Neural progenitor cell (in vitro differentiated cells): Measurements from ENCODE around the gene FADS2. TPM values are rescaled to one million over a fixed set of nuclear protein-coding genes. Genes with fewer than 3 reads are reported as not detected.

Experiments
- DNase-seq: peaks from one replicate; pipeline ENCODE4 v3.0.0-alpha.2; 2016; ENCODE audit warnings: low spot score
- H2AFZ ChIP-seq: fragments of 200-600 bp; sonication (generic); replicated peaks from 2 replicates; pipeline ENCODE4 v1.6.1; 2016; ENCODE audit warnings: antibody characterized with exemption
- H3F3A ChIP-seq: fragments of 200-600 bp; sonication (generic); 2 replicates; pipeline ENCODE4 v1.6.1; 2016; ENCODE audit warnings: antibody characterized with exemption, low read depth
- H3K27ac ChIP-seq: fragments of 200-600 bp; sonication (generic); 2 replicates; pipeline ENCODE4 v1.5.1; 2016; ENCODE audit warnings: mild to moderate bottlenecking
- H3K27me3 ChIP-seq: fragments of 200-600 bp; sonication (generic); 2 replicates; pipeline ENCODE4 v1.6.1; 2016; ENCODE audit warnings: mild to moderate bottlenecking, moderate library complexity
- H3K36me3 ChIP-seq: fragments of 200-600 bp; sonication (generic); 2 replicates; pipeline ENCODE4 v1.5.1; 2016
- H3K4me1 ChIP-seq: fragments of 200-600 bp; sonication (generic); 2 replicates; pipeline ENCODE4 v1.6.1; 2016; ENCODE audit warnings: mixed run types
- H3K4me2 ChIP-seq: fragments of 200-600 bp; sonication (generic); 2 replicates; pipeline ENCODE4 v1.6.1; 2016
- H3K4me3 ChIP-seq: fragments of 200-600 bp; sonication (generic); 2 replicates; pipeline ENCODE4 v1.5.1; 2016
- H3K79me2 ChIP-seq: fragments of 200-600 bp; sonication (generic); 2 replicates; pipeline ENCODE4 v1.6.1; 2016; ENCODE audit warnings: low read depth
- H3K9ac ChIP-seq: fragments of 200-600 bp; sonication (generic); 2 replicates; pipeline ENCODE4 v1.6.1; 2016
- H3K9me3 ChIP-seq: fragments of 200-600 bp; sonication (generic); 2 replicates; pipeline ENCODE4 v1.5.1; 2016; ENCODE audit warnings: low read depth
- H4K20me1 ChIP-seq: fragments of 200-600 bp; sonication (generic); 2 replicates; pipeline ENCODE4 v1.6.1; 2016; ENCODE audit warnings: low read depth
- H3K27ac Mint-ChIP-seq: 3 replicates; pipeline ENCODE4 v1.8.0; 2021; ENCODE audit warnings: mixed read lengths
- H3K27me3 Mint-ChIP-seq: 2 replicates; pipeline ENCODE4 v1.8.0; 2022; ENCODE audit warnings: low read depth, mild to moderate bottlenecking, inconsistent platforms, moderate library complexity, mixed read lengths; ENCODE audit not compliant: insufficient read depth
- H3K36me3 Mint-ChIP-seq: 3 replicates; pipeline ENCODE4 v1.8.0; 2021; ENCODE audit warnings: mixed read lengths
- H3K4me1 Mint-ChIP-seq: 3 replicates; pipeline ENCODE4 v1.8.0; 2021; ENCODE audit warnings: mixed read lengths
- H3K4me3 Mint-ChIP-seq: 3 replicates; pipeline ENCODE4 v1.8.0; 2021; ENCODE audit warnings: mild to moderate bottlenecking, moderate library complexity, mixed read lengths
- H3K9me3 Mint-ChIP-seq: 3 replicates; pipeline ENCODE4 v1.8.0; 2020; ENCODE audit warnings: mixed read lengths
- CTCF ChIP-seq: fragments of 200-600 bp; sonication (generic); IDR thresholded peaks from 2 replicates; pipeline ENCODE4 v1.5.1; 2017; ENCODE audit warnings: antibody characterized with exemption, mild to moderate bottlenecking
- EZH2 ChIP-seq: fragments of 200-600 bp; sonication (generic); IDR thresholded peaks from 2 replicates; pipeline ENCODE4 v1.6.1; 2017; ENCODE audit warnings: antibody characterized with exemption, mild to moderate bottlenecking, moderate library complexity
- EZH2phosphoT487 ChIP-seq: fragments of 200-600 bp; sonication (generic); IDR thresholded peaks from 2 replicates; pipeline ENCODE4 v1.6.1; 2017; ENCODE audit warnings: antibody characterized with exemption
- total RNA-seq: library from RNA; depleted of rRNA; stranded (reverse); fragments of >200 nt; gene quantifications from 2 replicates; pipeline ENCODE4 v1.2.3, GENCODE V29; 2015; ENCODE audit warnings: low replicate concordance

The FADS2 gene
- total RNA-seq, 1 donor from 2014 or later, result 233 TPM

GRCh38 chr11:61866958-61867343 is 38.9 kb downstream of the FADS2 start:
- Histone ChIP-seq H3K4me3 (no peak overlapping the region), H3K27ac (no peak overlapping the region), H3K27me3 (peaks cover 8% of the 10 kb centered on the region)

GRCh38 chr11:61868571-61869428 is 40.7 kb downstream of the FADS2 start:
- Histone ChIP-seq H4K20me1 (peaks cover 15% of the 10 kb centered on the region), H3K27me3 (peaks cover 14% of the 10 kb centered on the region), H3K79me2 (no peaks in the 10 kb centered on the region), H3K27ac (no peak overlapping the region), H3K9ac (no peak overlapping the region), H3K9me3 (no peaks in the 10 kb centered on the region), H3K4me3 (no peak overlapping the region), H2AFZ (no peak overlapping the region), H3K36me3 (no peaks in the 10 kb centered on the region), H3K4me1 (peaks cover 7% of the 10 kb centered on the region), H3F3A (peaks cover 26% of the 10 kb centered on the region), H3K4me2 (no peak overlapping the region)
- peaks cover 22% of the 10 kb centered on the region for H3K4me1 Mint-ChIP-seq
- H3K27me3 Mint-ChIP-seq, result peaks cover 8% of the 10 kb centered on the region
- no peak overlapping the region for H3K27ac Mint-ChIP-seq
- DNase-seq, result no peak
- peaks cover 11% of the 10 kb centered on the region for H3K36me3 Mint-ChIP-seq
- no peaks in the 10 kb centered on the region for H3K9me3 Mint-ChIP-seq
- TF ChIP-seq CTCF (no peak), EZH2 (no peak), EZH2phosphoT487 (no peak)
- no peak overlapping the region for H3K4me3 Mint-ChIP-seq

More at GRCh38 chr11:61866958-61867343, 38.9 kb downstream of the FADS2 start:
- H3K4me3 Mint-ChIP-seq, result no peak overlapping the region
- no peak overlapping the region for H3K27ac Mint-ChIP-seq
- peaks cover 8% of the 10 kb centered on the region for H3K27me3 Mint-ChIP-seq
- peaks cover 21% of the 10 kb centered on the region for H4K20me1 ChIP-seq
- H3K4me1 Mint-ChIP-seq, result peaks cover 22% of the 10 kb centered on the region
- H3K9me3 ChIP-seq, result no peaks in the 10 kb centered on the region
- no peak for DNase-seq
- no peak overlapping the region for H3K9ac ChIP-seq
- H3K4me1 ChIP-seq, result peaks cover 7% of the 10 kb centered on the region
- H3K4me2 ChIP-seq, result no peak overlapping the region
- H3K9me3 Mint-ChIP-seq, result no peaks in the 10 kb centered on the region
- no peaks in the 10 kb centered on the region for H3K79me2 ChIP-seq
- H3K36me3 ChIP-seq, result no peaks in the 10 kb centered on the region
- no peak overlapping the region for H2AFZ ChIP-seq
- peaks cover 13% of the 10 kb centered on the region for H3K36me3 Mint-ChIP-seq
- peaks cover 26% of the 10 kb centered on the region for H3F3A ChIP-seq
- no peak for TF ChIP-seq EZH2phosphoT487
- TF ChIP-seq CTCF, result no peak
- no peak for TF ChIP-seq EZH2

- Mint-ChIP-seq H3K4me1 (peaks cover 22% of the 10 kb centered on the region), H3K27ac (no peak overlapping the region), H3K4me3 (no peak overlapping the region), H3K27me3 (peaks cover 8% of the 10 kb centered on the region), H3K9me3 (no peaks in the 10 kb centered on the region), H3K36me3 (peaks cover 11% of the 10 kb centered on the region)
- DNase-seq, result no peak
- H3K4me2 ChIP-seq, result no peak overlapping the region
- H3K9ac ChIP-seq, result no peak overlapping the region
- H3K4me1 ChIP-seq, result peaks cover 7% of the 10 kb centered on the region
- no peaks in the 10 kb centered on the region for H3K36me3 ChIP-seq
- no peak overlapping the region for H2AFZ ChIP-seq
- TF ChIP-seq CTCF, result no peak
- TF ChIP-seq EZH2phosphoT487, result no peak
- TF ChIP-seq EZH2, result no peak
- no peak overlapping the region for H3K27ac ChIP-seq
- no peaks in the 10 kb centered on the region for H3K9me3 ChIP-seq
- H4K20me1 ChIP-seq, result peaks cover 15% of the 10 kb centered on the region
- H3K4me3 ChIP-seq, result no peak overlapping the region
- H3F3A ChIP-seq, result peaks cover 26% of the 10 kb centered on the region
- H3K27me3 ChIP-seq, result peaks cover 14% of the 10 kb centered on the region
- no peaks in the 10 kb centered on the region for H3K79me2 ChIP-seq
Measured at GRCh38 chr11:61869429-61869707, 41.3 kb downstream of the FADS2 start.
